ENCODE measurements around the gene TAF3. TPM values are rescaled to one million over a fixed set of nuclear protein-coding genes. Genes with fewer than 3 reads are reported as not detected.
A peak's percentile ranks its signal among the peaks of the same experiment; 100 is the strongest.

TAF3 gene
- total RNA-seq, 1 donor from 2014 or later, result 12.6 TPM

DNA sequence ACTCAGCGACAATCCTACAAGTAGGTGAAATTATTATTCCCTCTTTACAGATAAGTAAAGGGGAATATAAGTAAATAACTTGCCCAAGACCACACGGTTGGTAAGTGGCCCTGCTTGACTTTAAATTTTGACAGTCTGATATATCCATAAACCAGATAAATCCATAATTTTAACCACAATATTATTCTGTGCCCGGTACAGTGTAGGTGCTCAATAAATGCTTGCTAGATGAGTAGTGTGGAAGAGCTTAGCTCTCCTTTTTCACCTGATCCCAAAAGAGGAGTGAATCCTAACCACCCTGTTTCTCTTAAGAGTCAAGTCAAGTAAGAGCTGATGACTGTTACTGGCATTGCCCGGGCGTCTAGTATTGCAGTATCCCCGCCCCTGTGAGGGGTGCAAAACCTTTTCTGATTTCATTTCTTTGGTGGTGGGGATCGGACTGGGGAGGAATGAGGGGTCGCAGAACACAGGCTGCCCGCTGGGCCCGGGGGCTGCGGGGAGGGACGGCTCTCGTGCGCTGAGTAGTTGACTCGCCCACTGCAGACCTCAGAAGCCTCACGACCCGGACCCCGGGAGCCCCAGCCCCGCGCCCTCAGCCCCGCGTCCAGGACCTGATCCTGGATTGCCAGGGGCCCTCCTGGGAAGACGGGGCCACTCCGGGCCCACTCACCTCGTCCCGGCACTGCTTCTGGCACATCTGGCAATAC, 31.0 kb upstream of the TAF3 start:
- Mint-ChIP-seq H3K4me1 (peaks cover 44% of the 10 kb centered on the region), H3K36me3 (ENCODE audit: low read depth) (peaks cover 37% of the 10 kb centered on the region), H3K27ac (no peak overlapping the region), H3K4me3 (no peak overlapping the region), H3K27me3 (no peaks in the 10 kb centered on the region), H3K9me3 (no peaks in the 10 kb centered on the region)
- intact Hi-C loops (cut with micrococcal nuclease), result loop anchor here (5.0 to 10.0 kb wide), 4 partner anchors 267 to 1813 kb away; partner anchors contain the start of genes GATA3, IL15RA and SFMBT2
- ChIA-PET POLR2A (interaction anchor here (1.0 to 2.2 kb wide), 5 partner anchors 9 to 37 kb away, joined by 3 to 108 read pairs (median 4); partner anchors contain the start of gene TAF3), CTCF (no interaction called here)
- TF ChIP-seq, protein P1, sequence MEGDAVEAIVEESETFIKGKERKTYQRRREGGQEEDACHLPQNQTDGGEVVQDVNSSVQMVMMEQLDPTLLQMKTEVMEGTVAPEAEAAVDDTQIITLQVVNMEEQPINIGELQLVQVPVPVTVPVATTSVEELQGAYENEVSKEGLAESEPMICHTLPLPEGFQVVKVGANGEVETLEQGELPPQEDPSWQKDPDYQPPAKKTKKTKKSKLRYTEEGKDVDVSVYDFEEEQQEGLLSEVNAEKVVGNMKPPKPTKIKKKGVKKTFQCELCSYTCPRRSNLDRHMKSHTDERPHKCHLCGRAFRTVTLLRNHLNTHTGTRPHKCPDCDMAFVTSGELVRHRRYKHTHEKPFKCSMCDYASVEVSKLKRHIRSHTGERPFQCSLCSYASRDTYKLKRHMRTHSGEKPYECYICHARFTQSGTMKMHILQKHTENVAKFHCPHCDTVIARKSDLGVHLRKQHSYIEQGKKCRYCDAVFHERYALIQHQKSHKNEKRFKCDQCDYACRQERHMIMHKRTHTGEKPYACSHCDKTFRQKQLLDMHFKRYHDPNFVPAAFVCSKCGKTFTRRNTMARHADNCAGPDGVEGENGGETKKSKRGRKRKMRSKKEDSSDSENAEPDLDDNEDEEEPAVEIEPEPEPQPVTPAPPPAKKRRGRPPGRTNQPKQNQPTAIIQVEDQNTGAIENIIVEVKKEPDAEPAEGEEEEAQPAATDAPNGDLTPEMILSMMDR (IDR thresholded peaks at IDR 0.05), result no peak
- ATAC-seq (ENCODE audit: low read depth) (no peak), DNase-seq (no peak)

DNA sequence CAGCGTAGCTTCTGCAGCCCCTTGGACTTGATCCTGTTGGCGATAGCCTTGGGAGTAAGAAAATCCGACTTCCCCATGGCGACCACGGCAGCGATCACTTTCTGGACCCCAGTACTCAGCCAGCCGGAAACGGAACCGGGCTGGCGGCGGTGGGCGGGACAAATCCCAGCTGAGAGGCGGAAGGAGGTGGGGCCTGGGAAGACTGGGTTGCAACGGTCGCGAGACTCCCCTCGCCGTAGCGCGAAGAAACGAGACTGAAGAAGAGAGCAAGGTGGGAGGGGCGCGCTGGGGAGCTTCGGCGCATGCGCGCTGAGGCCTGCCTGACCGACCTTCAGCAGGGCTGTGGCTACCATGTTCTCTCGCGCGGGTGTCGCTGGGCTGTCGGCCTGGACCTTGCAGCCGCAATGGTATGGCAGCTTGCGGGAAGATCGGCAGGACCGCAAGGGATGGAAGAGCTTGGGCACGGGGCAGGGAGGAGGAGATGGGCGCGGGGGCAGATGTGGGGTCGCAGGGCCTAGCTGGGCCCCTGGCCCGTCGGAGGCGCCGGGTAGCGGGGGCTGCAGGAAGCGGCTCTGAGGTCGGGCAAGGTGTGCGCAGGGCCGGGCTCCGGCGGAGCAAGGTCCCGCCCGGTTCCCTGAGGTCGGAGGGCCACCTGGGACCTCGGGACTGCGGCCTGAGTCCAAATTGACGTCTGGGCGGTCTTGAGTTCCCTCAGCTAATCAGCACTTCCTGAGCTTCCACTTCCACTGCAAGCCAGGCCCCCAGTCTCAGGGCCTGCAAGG, 30.3 kb upstream of the TAF3 start, which contains the start of the genes ATP5F1C and KIN:
TSS of gene ATP5F1C (plus strand) at position 321 of the 782 bp plus-strand sequence. CDS start at position 352, 31 bp downstream.
TSS of gene KIN (minus strand) at position 137 of the 782 bp plus-strand sequence. CDS start at position 77, 60 bp downstream.
- POLR2A ChIA-PET, result interaction anchor here (0.6 to 2.2 kb wide), 8 partner anchors 9 to 36 kb away, joined by 3 to 108 read pairs (median 4); partner anchors contain the start of gene TAF3
- TF ChIP-seq, protein P1 (IDR thresholded peaks at IDR 0.05), result no peak
- Mint-ChIP-seq H3K9me3 (no peaks in the 10 kb centered on the region), H3K27me3 (no peaks in the 10 kb centered on the region), H3K27ac (no peak within 1 kb of the TSS), H3K4me1 (peaks cover 51% of the 10 kb centered on the region), H3K36me3 (ENCODE audit: low read depth) (peaks cover 41% of the 10 kb centered on the region), H3K4me3 (no peak within 1 kb of the TSS)
- ATAC-seq (ENCODE audit: low read depth) (peak; percentile 97), DNase-seq (peak; percentile 93)
- intact Hi-C loops (cut with micrococcal nuclease), result loop anchor here (1.0 to 10.0 kb wide), 5 partner anchors 30 to 1813 kb away; partner anchors contain the start of genes GATA3, IL15RA, SFMBT2 and TAF3
- CTCF ChIA-PET, result no interaction called here

DNA sequence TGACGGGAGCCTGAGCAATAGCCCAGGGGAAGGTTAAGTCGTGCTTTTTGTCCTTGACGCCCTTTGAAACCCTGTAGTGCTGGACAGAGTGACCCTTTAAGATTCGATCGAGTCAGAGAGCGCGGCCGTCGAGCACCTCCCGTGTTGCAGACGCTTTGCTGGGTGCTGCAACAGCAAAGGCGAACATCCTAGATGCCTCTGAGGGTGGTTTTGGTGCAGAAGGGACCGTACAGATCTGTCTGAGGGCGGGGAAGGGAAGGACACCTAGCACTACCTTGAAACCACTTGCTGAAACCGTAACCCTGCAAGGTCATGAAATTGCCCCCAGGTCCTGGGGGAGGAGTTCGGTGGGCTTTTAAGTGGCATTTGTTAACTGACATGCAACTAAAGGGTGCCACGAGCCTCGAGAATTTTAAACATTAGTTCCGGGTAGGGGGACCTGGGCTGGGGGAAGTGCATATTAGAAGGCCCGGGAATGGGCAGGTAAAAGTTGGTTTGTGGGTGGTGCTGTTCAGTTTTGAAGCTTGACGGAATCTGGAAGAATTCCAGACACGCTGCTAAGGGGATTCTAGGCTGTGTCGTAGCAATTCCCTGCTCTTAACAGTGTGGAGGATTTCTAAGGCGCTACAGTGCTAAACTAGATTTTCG, 29.5 kb upstream of the TAF3 start:
- CTCF ChIA-PET, result no interaction called here
- no peak for ATAC-seq (ENCODE audit: low read depth)
- Mint-ChIP-seq H3K27me3 (no peaks in the 10 kb centered on the region), H3K36me3 (ENCODE audit: low read depth) (peaks cover 40% of the 10 kb centered on the region), H3K9me3 (no peaks in the 10 kb centered on the region), H3K4me3 (no peak overlapping the region), H3K27ac (no peak overlapping the region), H3K4me1 (peaks cover 50% of the 10 kb centered on the region)
- TF ChIP-seq, protein P1 (IDR thresholded peaks at IDR 0.05), result no peak
- POLR2A ChIA-PET, result interaction anchor here (0.6 to 2.2 kb wide), 8 partner anchors 8 to 36 kb away, joined by 3 to 108 read pairs (median 4); partner anchors contain the start of gene TAF3
- DNase-seq, result no peak
- intact Hi-C loops (cut with micrococcal nuclease), result loop anchor here (1.0 to 10.0 kb wide), 5 partner anchors 30 to 1814 kb away; partner anchors contain the start of genes GATA3, IL15RA, SFMBT2 and TAF3

DNA sequence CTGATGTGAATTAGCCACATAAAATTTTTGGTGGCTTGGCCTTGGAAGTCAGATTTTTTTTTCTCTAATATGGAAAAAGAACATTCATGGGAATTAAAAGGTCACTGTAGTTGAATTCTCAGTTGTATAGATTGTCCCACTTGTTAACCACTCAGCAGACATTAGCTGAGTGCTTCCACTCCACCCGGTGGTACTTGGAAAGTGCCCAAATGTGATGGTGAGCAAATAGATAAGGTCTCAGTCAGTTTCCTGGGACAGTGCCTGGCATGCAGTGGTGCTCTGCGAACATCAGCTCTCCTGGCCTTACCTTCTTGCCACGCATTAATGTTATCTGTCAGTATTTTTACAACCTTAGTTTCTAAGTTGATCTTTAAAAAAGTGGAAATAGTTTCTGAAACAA, 28.9 kb upstream of the TAF3 start:
- ATAC-seq (ENCODE audit: low read depth) (no peak), DNase-seq (no peak)
- H3K27ac Mint-ChIP-seq, result no peak overlapping the region
- no peaks in the 10 kb centered on the region for H3K27me3 Mint-ChIP-seq
- H3K4me3 Mint-ChIP-seq, result no peak overlapping the region
- ChIA-PET POLR2A (interaction anchor here (1.2 kb wide), 1 partner anchor 29 kb away, joined by 5 read pairs; the partner anchor contains the start of gene TAF3), CTCF (no interaction called here)
- H3K36me3 Mint-ChIP-seq (ENCODE audit: low read depth), result peaks cover 38% of the 10 kb centered on the region
- H3K9me3 Mint-ChIP-seq, result no peaks in the 10 kb centered on the region
- H3K4me1 Mint-ChIP-seq, result peaks cover 56% of the 10 kb centered on the region
- intact Hi-C loops (cut with micrococcal nuclease), result loop anchor here (5.0 to 10.0 kb wide), 4 partner anchors 265 to 1815 kb away; partner anchors contain the start of genes GATA3, IL15RA and SFMBT2
- TF ChIP-seq, protein P1 (IDR thresholded peaks at IDR 0.05), result no peak

Measured in activated B cell treated with CpG ODN at 0.5 μM for 24 hours (primary cell).